ENCODE results near the gene ABLIM2.

DNA sequence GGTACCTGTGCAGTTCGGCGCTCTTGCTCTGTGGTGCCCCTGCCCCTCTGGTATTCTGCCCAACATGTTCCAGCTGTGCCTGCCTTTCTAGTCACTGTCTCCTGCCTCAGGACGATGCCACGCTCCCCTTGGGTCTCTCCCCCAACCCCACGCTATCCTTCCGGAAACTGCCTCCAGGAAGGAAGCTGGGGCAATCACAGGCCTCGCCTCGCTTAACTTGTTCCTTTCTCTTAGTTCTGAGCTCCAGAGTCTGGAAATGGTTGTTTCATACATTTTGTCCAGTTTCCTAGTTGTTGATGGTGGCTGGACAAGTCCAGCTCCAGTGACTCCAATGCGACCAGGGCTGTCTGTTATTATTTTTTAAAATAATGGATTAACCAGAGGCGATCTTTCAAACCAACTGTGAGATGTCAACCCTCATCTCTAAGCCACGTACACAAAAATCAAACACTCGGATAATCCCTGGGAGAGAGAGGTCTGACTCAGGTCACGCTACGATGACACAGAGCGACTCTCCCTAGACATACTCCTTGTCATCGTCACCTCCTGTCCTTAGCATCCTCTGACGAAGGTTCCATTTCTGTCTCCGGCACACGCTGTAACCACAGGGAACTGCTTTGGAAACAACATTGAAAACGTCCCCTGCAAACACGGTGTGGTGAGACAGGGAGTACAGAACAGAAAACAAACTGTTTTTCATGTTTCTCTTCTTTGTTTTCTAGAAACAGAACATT is 62.5 kb downstream of the ABLIM2 start:
- TF ChIP-seq, protein P1, sequence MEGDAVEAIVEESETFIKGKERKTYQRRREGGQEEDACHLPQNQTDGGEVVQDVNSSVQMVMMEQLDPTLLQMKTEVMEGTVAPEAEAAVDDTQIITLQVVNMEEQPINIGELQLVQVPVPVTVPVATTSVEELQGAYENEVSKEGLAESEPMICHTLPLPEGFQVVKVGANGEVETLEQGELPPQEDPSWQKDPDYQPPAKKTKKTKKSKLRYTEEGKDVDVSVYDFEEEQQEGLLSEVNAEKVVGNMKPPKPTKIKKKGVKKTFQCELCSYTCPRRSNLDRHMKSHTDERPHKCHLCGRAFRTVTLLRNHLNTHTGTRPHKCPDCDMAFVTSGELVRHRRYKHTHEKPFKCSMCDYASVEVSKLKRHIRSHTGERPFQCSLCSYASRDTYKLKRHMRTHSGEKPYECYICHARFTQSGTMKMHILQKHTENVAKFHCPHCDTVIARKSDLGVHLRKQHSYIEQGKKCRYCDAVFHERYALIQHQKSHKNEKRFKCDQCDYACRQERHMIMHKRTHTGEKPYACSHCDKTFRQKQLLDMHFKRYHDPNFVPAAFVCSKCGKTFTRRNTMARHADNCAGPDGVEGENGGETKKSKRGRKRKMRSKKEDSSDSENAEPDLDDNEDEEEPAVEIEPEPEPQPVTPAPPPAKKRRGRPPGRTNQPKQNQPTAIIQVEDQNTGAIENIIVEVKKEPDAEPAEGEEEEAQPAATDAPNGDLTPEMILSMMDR (conservative IDR thresholded peaks at IDR 0.05 in 1 of 2, IDR thresholded peaks at IDR 0.05 in 1 of 2; ENCODE audit: extremely low read depth in 1 of 2, insufficient read depth in 1 of 2, low read depth in 1 of 2, low read length in 2 of 2), result no peak
- no peak for TF ChIP-seq EZH2 (IDR thresholded peaks at IDR 0.05; ENCODE audit: borderline replicate concordance, low read length)

All from mammary epithelial cell (primary cell).